ENCODE results near the gene RBBP8. TPM values are rescaled to one million over a fixed set of nuclear protein-coding genes. Genes with fewer than 3 reads are reported as not detected.

RBBP8 gene
- total and polyA plus RNA-seq, 10 of the 15 experiments (the other 5 are each of a cell fraction or from before 2014, with no cell fraction given): 46.2 to 82.3 (median 68.7) TPM

- TF ChIP-seq ZBTB11 (CRISPR knock-in tag; IDR thresholded peaks at IDR 0.05) (no peak), DPF2 (IDR thresholded peaks at IDR 0.05) (no peak)
Measured at GRCh38 chr18:22974001-22974400, 40.9 kb downstream of the RBBP8 start (continued).

DNA sequence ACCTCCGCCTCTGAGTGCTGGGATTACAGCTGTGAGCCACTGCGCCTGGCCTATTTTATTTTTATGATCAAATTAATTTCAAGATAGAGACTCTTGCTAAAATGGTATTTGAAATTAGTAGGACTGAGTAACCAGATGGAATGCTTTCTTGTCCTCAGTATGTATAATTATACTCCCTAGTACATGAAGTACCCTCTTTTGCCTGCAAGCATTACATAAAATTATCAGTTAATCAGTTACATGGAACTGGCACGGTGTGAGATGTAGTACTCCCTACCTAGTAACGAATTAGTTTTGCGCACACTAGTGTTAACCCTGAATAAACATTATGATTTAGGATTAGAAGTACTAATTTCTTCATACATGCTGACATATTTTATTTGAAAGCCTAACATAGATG, 41.6 kb downstream of the RBBP8 start:
- H2AFZ ChIP-seq (ENCODE audit: control insufficient read depth, low read depth, low read length): no peak overlapping the region
- ATAC-seq (no peak), FAIRE-seq (no peak), DNase-seq (ENCODE audit: low read depth, low spot score) (no peak)
- H3K4me2 ChIP-seq (ENCODE audit: control insufficient read depth, insufficient read depth): no peak overlapping the region
- H3K9ac ChIP-seq (ENCODE audit: control insufficient read depth, insufficient read depth, low read length): no peak overlapping the region
- SMC1A ChIA-PET (ENCODE audit: uncharacterized antibody, unreplicated experiment): interaction anchor here (0.7 to 5.4 kb wide), 6 partner anchors 9 to 44 kb away, joined by 3 to 52 read pairs (median 4); partner anchors contain the start of gene RBBP8
- no peak overlapping the region for H3K27ac ChIP-seq (ENCODE audit: control insufficient read depth, insufficient read depth)
- no peaks in the 10 kb centered on the region for H3K4me1 ChIP-seq (ENCODE audit: control insufficient read depth, insufficient read depth, low read length)
- no peaks in the 10 kb centered on the region for H3K27me3 ChIP-seq (replicated peaks in 1 of 2; ENCODE audit: control insufficient read depth in 2 of 2, insufficient read depth in 2 of 2, low read length in 1 of 2)
- in situ Hi-C loops (cut with MboI) (loop anchor here (25.0 kb wide), 1 partner anchor 1912 kb away; no protein-coding TSS in a partner anchor), intact Hi-C loops (cut with micrococcal nuclease; ENCODE audit: unreplicated experiment) (no loop called here)
- CTCF ChIA-PET: interaction anchor here (0.8 to 2.0 kb wide), 5 partner anchors 23 to 176 kb away, joined by 3 to 10 read pairs (median 8); no protein-coding TSS in a partner anchor
- no peaks in the 10 kb centered on the region for H3K79me2 ChIP-seq (ENCODE audit: control insufficient read depth, insufficient read depth, low read length)
- no peaks in the 10 kb centered on the region for H4K20me1 ChIP-seq (ENCODE audit: control insufficient read depth, insufficient read depth)
- peaks cover 0 to 4% of the 10 kb centered on the region in 2 experiments; a peak in 2 of 4 replicates for H3K36me3 ChIP-seq (ENCODE audit: control insufficient read depth in 2 of 2, insufficient read depth in 2 of 2, low read length in 1 of 2)
- no peak for TF ChIP-seq CBX3 (IDR thresholded peaks at IDR 0.05; ENCODE audit: borderline replicate concordance, low read depth)
- no peak for TF ChIP-seq IKZF1 (conservative IDR thresholded peaks at IDR 0.05)
- TF ChIP-seq ZBTB11 (CRISPR knock-in tag; IDR thresholded peaks at IDR 0.05): no peak
- no peak for TF ChIP-seq BHLHE40 (IDR thresholded peaks at IDR 0.05; ENCODE audit: borderline replicate concordance in 1 of 2, low read depth in 2 of 2, low read length in 1 of 2)
- no peak overlapping the region for H3K4me3 ChIP-seq
- POLR2A ChIA-PET: no interaction called here
- RAD21 ChIA-PET (ENCODE audit: unreplicated experiment): interaction anchor here (4.4 kb wide), 1 partner anchor 160 kb away, joined by 26 read pairs; no protein-coding TSS in a partner anchor
- no peaks in the 10 kb centered on the region for H3K9me3 ChIP-seq (replicated peaks; ENCODE audit: control insufficient read depth, insufficient read depth, low read length)
- WGBS (ENCODE audit: insufficient coverage, insufficient replicate concordance, low lambda C conversion rate, missing lambda C conversion rate): 100% methylated on average over 5 of the region's 5 CpGs
- BruUV-seq (replicated peaks): no TSS peak
